K562 (cell line): ENCODE data around the gene CBFA2T3. TPM values are rescaled to one million over a fixed set of nuclear protein-coding genes. Genes with fewer than 3 reads are reported as not detected.
A peak's percentile ranks its signal among the peaks of the same experiment; 100 is the strongest.

ENCODE experiments used
- ARID3A ChIP-seq: IDR thresholded peaks from 2 replicates; pipeline ENCODE4 v1.6.1; 2012; ENCODE audit warnings: low read depth, low read length, improper control_type of control experiment, borderline replicate concordance
- ARNT ChIP-seq, 2 experiments: fragments of 450-650 bp; IDR thresholded peaks; 2 replicates each; pipeline ENCODE4 v1.6.1; 2016; ENCODE audit warnings: mild to moderate bottlenecking in 1 of 2
- EHMT2 ChIP-seq: fragments of 450-650 bp; IDR thresholded peaks from 2 replicates; pipeline ENCODE4 v1.6.1; 2018; ENCODE audit warnings: antibody characterized with exemption
- KLF16 ChIP-seq: IDR thresholded peaks from 2 replicates; pipeline ENCODE4 v1.6.1; 2016; ENCODE audit warnings: antibody characterized with exemption
- SRSF1 ChIP-seq: fragments of 200-400 bp; formaldehyde crosslinking; IDR thresholded peaks from 2 replicates; pipeline ENCODE4 v1.6.1; 2017; ENCODE audit warnings: mild to moderate bottlenecking, low read depth, low read length, moderate library complexity
- SRSF3 ChIP-seq: fragments of 200-400 bp; formaldehyde crosslinking; IDR thresholded peaks from 2 replicates; pipeline ENCODE4 v1.6.1; 2016; ENCODE audit warnings: mild to moderate bottlenecking, low read length, moderate library complexity; ENCODE audit not compliant: insufficient read depth
- SUPT5H ChIP-seq: fragments of 450-650 bp; IDR thresholded peaks from 2 replicates; pipeline ENCODE4 v1.6.1; 2016
- TAF1 ChIP-seq: IDR thresholded peaks from 2 replicates; pipeline ENCODE4 v1.6.1; 2011; ENCODE audit warnings: mild to moderate bottlenecking, low read length, moderate library complexity; ENCODE audit not compliant: insufficient read depth, control insufficient read depth, severe bottlenecking; ENCODE audit errors: extremely low read depth
- ZBTB11 ChIP-seq, 3 experiments: fragments of 200-800 bp in 1 of 3; fragments of 250-450 bp in 1 of 3; fragments of 450-650 bp in 1 of 3; sonication (Bioruptor Pico) in 1 of 3; sonication (Bioruptor generic) in 1 of 3; formaldehyde crosslinking in 1 of 3; IDR thresholded peaks; 2 replicates each; pipeline versions ENCODE4 v1.6.1 to v1.8.0; 2016 to 2022; ENCODE audit warnings: mild to moderate bottlenecking in 2 of 3, missing genetic modification characterization in 2 of 3, missing compliant biosample characterization in 1 of 3, moderate library complexity in 1 of 3
- ZNF277 ChIP-seq: fragments of 250-450 bp; sonication (Bioruptor Pico); IDR thresholded peaks from 2 replicates; pipeline ENCODE4 v1.8.0; 2022; ENCODE audit warnings: inconsistent platforms, mild to moderate bottlenecking, moderate library complexity, borderline replicate concordance
- polyA plus RNA-seq, 8 experiments: library from polyadenylated mRNA; depleted of rRNA in 4 of 8; stranded (reverse) in 5 of 8; unstranded in 3 of 8; fragments of >200 nt; fragmentation: Nextera tagmentation in 2 of 8; fragmentation: Illumina TruSeq in 1 of 8; extraction: Ambion mirVana in 2 of 8; extraction: Trizol in 1 of 8; gene quantifications; 2 replicates each; pipeline versions ENCODE4 v1.2.1 to v1.2.3, GENCODE V29; 2011 to 2014; ENCODE audit warnings: inconsistent platforms in 1 of 8, missing spikeins in 1 of 8
- total RNA-seq, 7 experiments: library from RNA; depleted of rRNA in 6 of 7; stranded (reverse); fragments of >200 nt in 6 of 7; fragmentation: Illumina TruSeq in 2 of 7; extraction: Trizol in 2 of 7; gene quantifications; 2 replicates each; pipeline versions ENCODE4 v1.2.1 to v1.2.3, GENCODE V29; 2011 to 2021; ENCODE audit warnings: low replicate concordance in 1 of 7
- TF ChIP-seq, protein P1 (sequence below), 2 experiments: IDR thresholded peaks; 2 replicates each; pipeline ENCODE4 v1.6.1; 2012; ENCODE audit warnings: improper control_type of control experiment in 2 of 2, low read depth in 2 of 2, low read length in 2 of 2, borderline replicate concordance in 1 of 2
- TF ChIP-seq, protein P2 (sequence below): fragments of 450-650 bp; IDR thresholded peaks from 2 replicates; pipeline ENCODE4 v1.6.1; 2017; ENCODE audit warnings: antibody characterized with exemption, mild to moderate bottlenecking

CBFA2T3 gene
- total and polyA plus RNA-seq, 9 of the 15 experiments (the other 6 are each of a cell fraction or from before 2014, with no cell fraction given): 2.3 to 145 (median 6.7) TPM

GRCh38 chr16:88871349-88871702, 105.7 kb downstream of the CBFA2T3 start (continued):
- TF ChIP-seq, protein P1, sequence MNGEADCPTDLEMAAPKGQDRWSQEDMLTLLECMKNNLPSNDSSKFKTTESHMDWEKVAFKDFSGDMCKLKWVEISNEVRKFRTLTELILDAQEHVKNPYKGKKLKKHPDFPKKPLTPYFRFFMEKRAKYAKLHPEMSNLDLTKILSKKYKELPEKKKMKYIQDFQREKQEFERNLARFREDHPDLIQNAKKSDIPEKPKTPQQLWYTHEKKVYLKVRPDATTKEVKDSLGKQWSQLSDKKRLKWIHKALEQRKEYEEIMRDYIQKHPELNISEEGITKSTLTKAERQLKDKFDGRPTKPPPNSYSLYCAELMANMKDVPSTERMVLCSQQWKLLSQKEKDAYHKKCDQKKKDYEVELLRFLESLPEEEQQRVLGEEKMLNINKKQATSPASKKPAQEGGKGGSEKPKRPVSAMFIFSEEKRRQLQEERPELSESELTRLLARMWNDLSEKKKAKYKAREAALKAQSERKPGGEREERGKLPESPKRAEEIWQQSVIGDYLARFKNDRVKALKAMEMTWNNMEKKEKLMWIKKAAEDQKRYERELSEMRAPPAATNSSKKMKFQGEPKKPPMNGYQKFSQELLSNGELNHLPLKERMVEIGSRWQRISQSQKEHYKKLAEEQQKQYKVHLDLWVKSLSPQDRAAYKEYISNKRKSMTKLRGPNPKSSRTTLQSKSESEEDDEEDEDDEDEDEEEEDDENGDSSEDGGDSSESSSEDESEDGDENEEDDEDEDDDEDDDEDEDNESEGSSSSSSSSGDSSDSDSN (IDR thresholded peaks at IDR 0.05; ENCODE audit: borderline replicate concordance in 1 of 2, low read depth in 2 of 2, low read length in 2 of 2): no peak
- TF ChIP-seq SRSF1 (no peak), ARNT (IDR thresholded peaks at IDR 0.05) (no peak), ZNF277 (CRISPR knock-in tag) (no peak), ZBTB11 (CRISPR knock-in tag; IDR thresholded peaks at IDR 0.05) (no peak), ARID3A (no peak), TAF1 (no peak), SRSF3 (no peak), EHMT2 (no peak), KLF16 (no peak), SUPT5H (no peak)
- TF ChIP-seq, protein P2, sequence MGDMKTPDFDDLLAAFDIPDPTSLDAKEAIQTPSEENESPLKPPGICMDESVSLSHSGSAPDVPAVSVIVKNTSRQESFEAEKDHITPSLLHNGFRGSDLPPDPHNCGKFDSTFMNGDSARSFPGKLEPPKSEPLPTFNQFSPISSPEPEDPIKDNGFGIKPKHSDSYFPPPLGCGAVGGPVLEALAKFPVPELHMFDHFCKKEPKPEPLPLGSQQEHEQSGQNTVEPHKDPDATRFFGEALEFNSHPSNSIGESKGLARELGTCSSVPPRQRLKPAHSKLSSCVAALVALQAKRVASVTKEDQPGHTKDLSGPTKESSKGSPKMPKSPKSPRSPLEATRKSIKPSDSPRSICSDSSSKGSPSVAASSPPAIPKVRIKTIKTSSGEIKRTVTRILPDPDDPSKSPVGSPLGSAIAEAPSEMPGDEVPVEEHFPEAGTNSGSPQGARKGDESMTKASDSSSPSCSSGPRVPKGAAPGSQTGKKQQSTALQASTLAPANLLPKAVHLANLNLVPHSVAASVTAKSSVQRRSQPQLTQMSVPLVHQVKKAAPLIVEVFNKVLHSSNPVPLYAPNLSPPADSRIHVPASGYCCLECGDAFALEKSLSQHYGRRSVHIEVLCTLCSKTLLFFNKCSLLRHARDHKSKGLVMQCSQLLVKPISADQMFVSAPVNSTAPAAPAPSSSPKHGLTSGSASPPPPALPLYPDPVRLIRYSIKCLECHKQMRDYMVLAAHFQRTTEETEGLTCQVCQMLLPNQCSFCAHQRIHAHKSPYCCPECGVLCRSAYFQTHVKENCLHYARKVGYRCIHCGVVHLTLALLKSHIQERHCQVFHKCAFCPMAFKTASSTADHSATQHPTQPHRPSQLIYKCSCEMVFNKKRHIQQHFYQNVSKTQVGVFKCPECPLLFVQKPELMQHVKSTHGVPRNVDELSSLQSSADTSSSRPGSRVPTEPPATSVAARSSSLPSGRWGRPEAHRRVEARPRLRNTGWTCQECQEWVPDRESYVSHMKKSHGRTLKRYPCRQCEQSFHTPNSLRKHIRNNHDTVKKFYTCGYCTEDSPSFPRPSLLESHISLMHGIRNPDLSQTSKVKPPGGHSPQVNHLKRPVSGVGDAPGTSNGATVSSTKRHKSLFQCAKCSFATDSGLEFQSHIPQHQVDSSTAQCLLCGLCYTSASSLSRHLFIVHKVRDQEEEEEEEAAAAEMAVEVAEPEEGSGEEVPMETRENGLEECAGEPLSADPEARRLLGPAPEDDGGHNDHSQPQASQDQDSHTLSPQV: 0 out of 2 replicates have a peak, but pooled peaks have one; percentile 55
